HepG2 (cell line): ENCODE data around the gene B4GALT3. TPM values are rescaled to one million over a fixed set of nuclear protein-coding genes. Genes with fewer than 3 reads are reported as not detected.

Source experiments
- ATF1 ChIP-seq: IDR thresholded peaks from 2 replicates; pipeline ENCODE4 v1.6.1; 2016; ENCODE audit warnings: mild to moderate bottlenecking, control low read depth
- CCAR2 ChIP-seq: fragments of 200-400 bp; formaldehyde crosslinking; optimal IDR thresholded peaks from 2 replicates; pipeline ENCODE3; 2018; ENCODE audit warnings: low read depth, mild to moderate bottlenecking, low read length, moderate library complexity
- CREM ChIP-seq, 2 experiments: sonication (generic) in 1 of 2; formaldehyde crosslinking in 1 of 2; IDR thresholded peaks; 2 replicates each; pipeline versions ENCODE4 v1.4.0 to v1.6.1; 2016 to 2020; ENCODE audit warnings: antibody characterized with exemption in 1 of 2, mild to moderate bottlenecking in 1 of 2, missing genetic modification reagents in 1 of 2
- EHMT2 ChIP-seq: fragments of 200-600 bp; sonication (generic); IDR thresholded peaks from 2 replicates; pipeline ENCODE4 v1.7.0; 2017; ENCODE audit warnings: antibody characterized with exemption, low read depth, low read length, borderline replicate concordance
- GTF3A ChIP-seq: sonication (generic); formaldehyde crosslinking; conservative IDR thresholded peaks from 2 replicates; pipeline ENCODE4 v1.4.0; 2020; ENCODE audit warnings: mild to moderate bottlenecking, missing genetic modification reagents
- MAZ ChIP-seq, 2 experiments: sonication (generic) in 1 of 2; formaldehyde crosslinking in 1 of 2; IDR thresholded peaks; 2 replicates each; pipeline versions ENCODE4 v1.5.0 to v1.6.1; 2012 to 2020; ENCODE audit warnings: low read depth in 2 of 2, mild to moderate bottlenecking in 2 of 2, borderline replicate concordance in 1 of 2, improper control_type of control experiment in 1 of 2, low read length in 1 of 2, missing genetic modification reagents in 1 of 2, moderate library complexity in 1 of 2
- MIER3 ChIP-seq: IDR thresholded peaks from 2 replicates; pipeline ENCODE4 v1.6.1; 2016; ENCODE audit warnings: missing compliant biosample characterization, borderline replicate concordance
- MXD4 ChIP-seq: IDR thresholded peaks from 2 replicates; pipeline ENCODE4 v1.6.1; 2016; ENCODE audit warnings: mild to moderate bottlenecking, missing biosample characterization, missing genetic modification reagents
- PAXIP1 ChIP-seq: sonication (generic); formaldehyde crosslinking; conservative IDR thresholded peaks from 2 replicates; pipeline ENCODE4 v1.4.0; 2020; ENCODE audit warnings: mild to moderate bottlenecking, missing genetic modification reagents, moderate library complexity
- PRDM15 ChIP-seq: sonication (generic); formaldehyde crosslinking; IDR thresholded peaks from 2 replicates; pipeline ENCODE4 v1.4.0; 2020; ENCODE audit warnings: missing genetic modification reagents
- TEAD3 ChIP-seq: optimal IDR thresholded peaks from 2 replicates; pipeline ENCODE3; 2016; ENCODE audit warnings: borderline replicate concordance
- ZMAT3 ChIP-seq: sonication (generic); formaldehyde crosslinking; conservative IDR thresholded peaks from 2 replicates; pipeline ENCODE4 v1.7.0; 2021; ENCODE audit warnings: missing genetic modification reagents
- polyA plus RNA-seq, 8 experiments: library from polyadenylated mRNA; depleted of rRNA in 3 of 8; stranded (reverse) in 7 of 8; unstranded in 1 of 8; fragments of >200 nt; fragmentation: Illumina TruSeq in 4 of 8; extraction: Trizol in 4 of 8; gene quantifications; 2 replicates each; pipeline versions ENCODE4 v1.2.1 to v1.2.3, GENCODE V29; 2011 to 2016; ENCODE audit warnings: low read depth in 4 of 8, missing spikeins in 1 of 8, mixed read lengths in 1 of 8; ENCODE audit not compliant: insufficient read depth in 1 of 8
- total RNA-seq, 5 experiments: library from RNA; depleted of rRNA; stranded (reverse); fragments of >200 nt; fragmentation: Illumina TruSeq; extraction: Trizol; gene quantifications; 2 replicates each; pipeline ENCODE4 v1.2.3, GENCODE V29; 2016; ENCODE audit warnings: low read depth in 1 of 5

B4GALT3 gene
- total and polyA plus RNA-seq, 2 of the 13 experiments (the other 11 are each of a cell fraction or from before 2014, with no cell fraction given), result 35.6 to 40.4 TPM

GRCh38 chr1:161132410-161133219, 44.7 kb downstream of the B4GALT3 start, which contains the start of gene DEDD (continued):
- TF ChIP-seq MAZ (IDR thresholded peaks at IDR 0.05; ENCODE audit: borderline replicate concordance, low read depth, low read length), result peak; percentile 75; the same call in 1 of the 2 replicates
- TF ChIP-seq MAZ (CRISPR knock-in tag; IDR thresholded peaks at IDR 0.05; ENCODE audit: low read depth), result peak; percentile 54; the same call in 1 of the 2 replicates
- 0 out of 2 replicates have a peak, but pooled peaks have one; percentile 53 for TF ChIP-seq ATF1 (CRISPR knock-in tag)
- TF ChIP-seq MXD4 (CRISPR knock-in tag), result peak; percentile 28; the same call in 1 of the 2 replicates
- peak; percentile 62; the same call in 1 of the 2 replicates for TF ChIP-seq MIER3 (CRISPR knock-in tag)
- peak; percentile 27 for TF ChIP-seq TEAD3 (CRISPR knock-in tag)
- TF ChIP-seq PRDM15 (CRISPR knock-in tag), result peak; percentile 94
- 0 out of 2 replicates have a peak, but pooled peaks have one; percentile 58 for TF ChIP-seq GTF3A
- peak; percentile 79 for TF ChIP-seq CREM (IDR thresholded peaks at IDR 0.05)
- TF ChIP-seq CREM (CRISPR knock-in tag; IDR thresholded peaks at IDR 0.05), result no peak
- TF ChIP-seq PAXIP1 (CRISPR knock-in tag), result no peak
- TF ChIP-seq ZMAT3 (CRISPR knock-in tag), result no peak
- TF ChIP-seq CCAR2, result no peak
- TF ChIP-seq EHMT2, result peak; percentile 37; the same call in 1 of the 2 replicates
- TF ChIP-seq, all 625 proteins: peak for 152
